Lung (tissue), 12 donors: ENCODE data around the gene TRABD. TPM values are rescaled to one million over a fixed set of nuclear protein-coding genes. Genes with fewer than 3 reads are reported as not detected.

Source experiments
- ATAC-seq: fragments of 200-7000 bp; cut with Tn5 transposase; one replicate; pipeline ENCODE4 v1.9.1; 2020; ENCODE audit warnings: moderate number of reproducible peaks; ENCODE audit not compliant: insufficient read depth, low FRiP score
- DNase-seq, 3 donors: peaks; one replicate each; pipeline ENCODE4 v3.0.0-alpha.2; 2013 to 2017
- H3K27ac ChIP-seq, 2 donors: one replicate each; pipeline ENCODE4 v1.5.1; 2013; ENCODE audit warnings: mild to moderate bottlenecking in 2 of 2, moderate library complexity in 2 of 2, control low read depth in 1 of 2, inconsistent platforms in 1 of 2, low read depth in 1 of 2, low read length in 1 of 2
- H3K27me3 ChIP-seq, 3 donors: one replicate each; pipeline ENCODE4 v1.5.1; 2013; ENCODE audit warnings: low read length in 2 of 3; ENCODE audit not compliant: control insufficient read depth in 3 of 3, insufficient read depth in 3 of 3
- H3K36me3 ChIP-seq, 4 donors: one replicate each; pipeline ENCODE4 v1.5.1; 2013; ENCODE audit warnings: low read length in 4 of 4, mild to moderate bottlenecking in 1 of 4, moderate library complexity in 1 of 4; ENCODE audit not compliant: control insufficient read depth in 4 of 4, insufficient read depth in 4 of 4
- H3K4me1 ChIP-seq, 5 donors: one replicate each; pipeline ENCODE4 v1.5.1; 2013; ENCODE audit warnings: low read length in 5 of 5, mild to moderate bottlenecking in 2 of 5, moderate library complexity in 1 of 5; ENCODE audit not compliant: control insufficient read depth in 5 of 5, insufficient read depth in 5 of 5
- H3K4me3 ChIP-seq: one replicate; pipeline ENCODE4 v1.5.1; 2013; ENCODE audit warnings: mild to moderate bottlenecking, control low read depth, moderate library complexity
- H3K9ac ChIP-seq, 2 donors: one replicate each; pipeline ENCODE4 v1.5.1; 2013; ENCODE audit warnings: low read length in 2 of 2, control low read depth in 1 of 2; ENCODE audit not compliant: insufficient read depth in 1 of 2
- H3K9me3 ChIP-seq, 4 donors: one replicate each; pipeline ENCODE4 v1.5.1; 2013; ENCODE audit warnings: low read length in 3 of 4, mild to moderate bottlenecking in 1 of 4, moderate library complexity in 1 of 4; ENCODE audit not compliant: control insufficient read depth in 4 of 4, insufficient read depth in 3 of 4
- CTCF ChIP-seq: IDR thresholded peaks from 2 replicates; pipeline ENCODE4 v1.5.1; 2012; ENCODE audit warnings: mild to moderate bottlenecking; ENCODE audit errors: control extremely low read depth, extremely low read depth
- WGBS, 2 donors: extraction: QIAGEN DNeasy Blood & Tissue Kit; methylation state at CpG; one replicate each; pipeline ENCODE4 v1.1.7; 2013; 5-methylcytosine and 5-hydroxymethylcytosine counted together
- polyA plus RNA-seq, 2 donors: library from polyadenylated mRNA; stranded (reverse); fragments of 200-250 nt; gene quantifications; one replicate each; pipeline ENCODE4 v1.2.1, GENCODE V29; 2013
- total RNA-seq, 2 donors: library from RNA; depleted of rRNA in 1 of 2; stranded (reverse); fragments of >200 nt in 1 of 2; gene quantifications; one replicate each; pipeline ENCODE4 v1.2.1, GENCODE V29; 2014 to 2021
- donor health status: control.
- donor health status: control.
- donor health status: Bipolar disorder and iron deficiency.
- donor health status: healthy.
- donor health status: DM: yes; HTN: yes; CAD: no.

The TRABD gene
- total and polyA plus RNA-seq, 4 donors, result 16.2 to 72.7 (median 62.2) TPM

GRCh38 chr22:50192436-50193204 is 6.9 kb downstream of the TRABD start:
- no peak for TF ChIP-seq CTCF
- peaks cover 2 to 25% (median 16%) of the 10 kb centered on the region in 5 donors for H3K4me1 ChIP-seq
- H3K9ac ChIP-seq, result no peak overlapping the region
- peak overlapping the region in 1 of 2 donors; percentile 35 for H3K27ac ChIP-seq
- WGBS, 2 donors, result 58 to 70% methylated on average over 25 of the region's 25 CpGs
- no peak for ATAC-seq
- peaks cover 0 to 37% (median 7%) of the 10 kb centered on the region in 4 donors for H3K36me3 ChIP-seq
- H3K4me3 ChIP-seq, result no peak overlapping the region
- H3K27me3 ChIP-seq, result no peaks in the 10 kb centered on the region
- H3K9me3 ChIP-seq, result no peaks in the 10 kb centered on the region
- no peak for DNase-seq

- ATAC-seq (no peak), DNase-seq (no peak)
- no peak for TF ChIP-seq CTCF
- no peak overlapping the region for H3K9ac ChIP-seq
- H3K9me3 ChIP-seq, result no peaks in the 10 kb centered on the region
- WGBS, 2 donors, result 91 to 95% methylated on average over 6 to 8 of the region's 8 CpGs
- H3K4me3 ChIP-seq, result no peak overlapping the region
- no peaks in the 10 kb centered on the region for H3K27me3 ChIP-seq
- H3K4me1 ChIP-seq, result peaks cover 2 to 25% (median 16%) of the 10 kb centered on the region in 5 donors
- H3K36me3 ChIP-seq, result peaks cover 2 to 47% (median 8%) of the 10 kb centered on the region in 4 donors
- no peak overlapping the region for H3K27ac ChIP-seq
These were observed 7.9 kb downstream of the TRABD start for GRCh38 chr22:50193621-50194020.

- H3K27ac ChIP-seq, result no peak overlapping the region
- ATAC-seq, result no peak
- TF ChIP-seq CTCF, result no peak
- H3K9ac ChIP-seq, result no peak overlapping the region
- peaks cover 2 to 21% (median 12%) of the 10 kb centered on the region in 5 donors for H3K4me1 ChIP-seq
- H3K4me3 ChIP-seq, result no peak overlapping the region
- peaks cover 2 to 51% (median 8%) of the 10 kb centered on the region in 4 donors for H3K36me3 ChIP-seq
- no peaks in the 10 kb centered on the region for H3K27me3 ChIP-seq
- no peak for DNase-seq
- WGBS, 2 donors, result 94 to 96% methylated on average over 44 of the region's 44 CpGs
- H3K9me3 ChIP-seq, result no peaks in the 10 kb centered on the region
These were observed 8.5 kb downstream of the TRABD start for GRCh38 chr22:50194037-50194805.
